HEK293T (cell line): Measurements from ENCODE around the gene CACNG3.

Experiments used
- BHLHE40 ChIP-seq: fragments of 450-650 bp; IDR thresholded peaks from 2 replicates; pipeline ENCODE4 v1.6.1; 2016; ENCODE audit warnings: mild to moderate bottlenecking, moderate library complexity, borderline replicate concordance
- FOXA1 ChIP-seq: fragments of 450-650 bp; IDR thresholded peaks from 2 replicates; pipeline ENCODE4 v1.6.1; 2016; ENCODE audit warnings: mild to moderate bottlenecking
- FOXM1 ChIP-seq: fragments of 450-650 bp; IDR thresholded peaks from 2 replicates; pipeline ENCODE4 v1.6.1; 2017; ENCODE audit warnings: mild to moderate bottlenecking, borderline replicate concordance

DNA sequence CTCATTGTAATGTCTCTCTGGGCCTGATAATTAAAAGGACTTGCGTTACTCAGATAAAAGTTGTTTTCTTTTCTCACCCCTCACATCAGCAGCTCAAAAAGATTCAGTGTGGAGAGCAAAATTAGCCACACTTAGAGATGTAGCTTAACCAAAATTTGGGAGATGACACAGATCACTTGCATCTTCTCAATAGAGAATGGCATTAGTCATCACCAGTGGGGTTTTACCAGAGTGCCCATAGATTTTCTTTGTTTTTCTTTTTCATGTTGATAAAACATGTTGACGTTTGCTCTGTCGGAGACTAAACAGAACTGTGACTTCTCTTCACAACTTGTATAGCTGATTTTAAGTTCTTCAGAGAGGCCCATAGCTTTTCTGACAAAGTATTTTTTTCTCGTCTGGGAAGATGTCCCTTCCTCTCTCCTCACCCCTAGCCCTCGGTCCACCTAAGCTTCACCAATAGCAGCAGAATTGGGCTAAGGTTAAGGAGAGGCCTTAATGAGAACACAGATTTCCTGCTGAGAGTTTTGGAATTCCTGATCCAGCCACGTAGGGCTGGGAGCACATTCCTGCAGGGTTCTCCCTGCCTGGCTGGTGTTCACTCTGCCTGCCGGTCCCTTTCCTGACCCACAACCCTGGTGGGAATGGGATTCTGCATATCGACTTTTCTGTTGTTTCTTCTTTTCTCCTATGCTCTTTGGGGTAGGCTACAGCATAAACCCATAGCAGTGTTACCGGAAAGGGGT, 92.6 kb downstream of the CACNG3 start:
- no peak for TF ChIP-seq FOXA1
- no peak for TF ChIP-seq FOXM1
- no peak for TF ChIP-seq BHLHE40
